Renal cortical epithelial cell (primary cell): ENCODE data around the gene RPS3A. TPM values are rescaled to one million over a fixed set of nuclear protein-coding genes. Genes with fewer than 3 reads are reported as not detected.
"Not testable (repeated sequence)": the region's sequence is repeated elsewhere in the genome, so short reads cannot be mapped to it uniquely, and the experiment has no call there.

Experiments
- DNase-seq: peaks from one replicate; pipeline ENCODE4 v3.0.0-alpha.2; 2011; ENCODE audit warnings: low read depth
- total RNA-seq: library from RNA; depleted of rRNA; stranded (reverse); fragments of >200 nt; gene quantifications from 2 replicates; pipeline ENCODE4 v1.2.3, GENCODE V29; 2014

RPS3A gene
- total RNA-seq: 2,300 and 2,775 TPM in 2 replicates

- peak; percentile 92 for DNase-seq
Measured at GRCh38 chr4:151099229-151099975, at the start of gene RPS3A. RPS3A (plus strand) TSS chr4:151099628; CDS start chr4:151099653, 25 bp downstream.

GRCh38 chr4:151052785-151053184, 46.6 kb upstream of the RPS3A start:
- peak; percentile 30 for DNase-seq

GRCh38 chr4:151055539-151055938, 43.9 kb upstream of the RPS3A start:
- no peak for DNase-seq

DNA sequence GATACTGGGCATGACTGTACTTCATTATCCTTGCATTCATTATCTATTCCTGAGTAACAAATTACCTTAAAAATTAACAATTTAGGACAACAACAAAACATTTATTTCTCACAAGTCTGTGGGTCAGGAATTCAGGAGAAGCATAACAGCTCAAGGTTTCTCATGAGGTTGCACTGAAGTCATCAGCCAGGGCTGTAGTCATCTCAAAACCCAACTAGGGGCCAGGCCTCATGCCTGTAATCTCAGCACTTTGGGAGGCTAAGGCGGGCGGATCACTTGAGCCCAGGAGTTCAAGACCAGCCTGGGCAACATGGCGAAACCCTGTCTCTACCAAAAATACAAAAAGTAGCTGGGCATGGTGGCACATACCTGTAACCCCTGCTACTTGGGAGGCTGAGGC, 36.3 kb upstream of the RPS3A start:
- DNase-seq: not testable (repeated sequence)

DNA sequence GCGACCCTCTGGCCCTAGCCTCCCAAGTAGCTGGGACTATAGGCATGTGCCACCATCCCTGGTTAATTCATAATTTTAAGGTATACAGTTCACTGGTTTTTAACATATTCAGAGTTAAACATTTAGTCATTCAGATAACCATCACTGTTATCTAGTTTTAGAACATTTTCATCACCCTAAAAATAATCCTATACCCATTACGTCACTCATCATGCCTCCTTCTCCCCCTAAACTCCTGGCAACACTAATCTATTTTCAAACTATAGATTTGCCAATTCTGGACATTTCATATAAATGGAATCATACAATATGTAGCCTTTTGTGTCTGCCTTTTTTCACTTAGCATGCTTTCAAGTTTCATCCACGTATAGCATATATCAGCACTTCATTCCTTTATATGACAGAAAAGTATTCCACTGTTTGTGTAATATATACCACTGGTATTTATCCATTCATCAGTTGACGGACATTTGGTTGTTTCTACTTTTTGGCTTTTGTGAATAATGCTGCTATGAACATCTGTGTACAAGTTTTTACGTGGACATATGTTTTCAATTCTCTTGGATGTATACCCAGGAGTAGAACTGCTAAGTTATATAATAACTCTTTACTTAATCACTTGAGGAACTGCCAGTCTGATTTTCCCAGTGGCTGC, 32.0 kb upstream of the RPS3A start:
- DNase-seq: no peak

DNA sequence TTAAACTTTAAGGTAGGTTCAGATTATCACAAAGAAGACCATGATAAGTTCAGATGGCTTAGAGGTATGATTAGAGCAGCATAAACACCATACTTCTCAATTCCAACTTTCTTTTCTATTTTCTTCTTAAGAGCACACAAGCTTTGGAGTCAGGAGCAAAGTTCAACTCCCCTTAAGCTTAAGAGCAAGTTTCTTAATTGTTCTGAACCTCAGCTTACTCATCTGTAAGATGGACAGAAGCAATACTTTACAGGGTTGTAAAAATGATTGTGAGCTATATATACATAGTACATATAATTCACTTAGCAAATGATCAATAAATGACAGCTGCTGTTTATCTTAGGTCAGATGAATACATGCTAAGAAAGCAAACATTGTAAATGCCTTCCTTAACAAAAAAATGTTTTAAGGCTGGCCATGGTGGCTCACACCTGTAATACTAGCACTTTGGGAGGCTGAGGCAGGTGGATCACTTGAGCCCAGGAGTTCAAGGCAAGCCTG, 25.0 kb upstream of the RPS3A start:
- no peak for DNase-seq

GRCh38 chr4:151077978-151078377, 21.4 kb upstream of the RPS3A start:
- DNase-seq: not testable (repeated sequence)

DNA sequence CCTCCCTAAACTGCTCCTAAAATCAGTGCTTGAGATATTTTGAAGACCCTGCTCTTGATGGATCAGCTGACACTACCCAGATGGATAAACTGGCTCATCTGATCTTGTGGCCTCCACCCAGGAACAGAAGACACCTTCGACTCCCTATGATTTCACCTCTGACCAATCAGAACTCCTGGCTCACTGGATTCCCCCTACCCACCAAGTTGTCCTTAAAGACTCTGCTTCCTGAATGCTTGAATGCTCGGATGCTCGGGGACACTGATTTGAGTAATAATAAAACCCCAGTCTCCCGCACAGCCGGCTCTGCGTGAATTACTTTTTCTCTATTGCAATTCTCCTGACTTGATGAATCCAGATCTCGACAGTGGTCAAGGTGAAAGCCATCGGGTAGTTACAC, 12.0 kb upstream of the RPS3A start:
- no peak for DNase-seq

DNA sequence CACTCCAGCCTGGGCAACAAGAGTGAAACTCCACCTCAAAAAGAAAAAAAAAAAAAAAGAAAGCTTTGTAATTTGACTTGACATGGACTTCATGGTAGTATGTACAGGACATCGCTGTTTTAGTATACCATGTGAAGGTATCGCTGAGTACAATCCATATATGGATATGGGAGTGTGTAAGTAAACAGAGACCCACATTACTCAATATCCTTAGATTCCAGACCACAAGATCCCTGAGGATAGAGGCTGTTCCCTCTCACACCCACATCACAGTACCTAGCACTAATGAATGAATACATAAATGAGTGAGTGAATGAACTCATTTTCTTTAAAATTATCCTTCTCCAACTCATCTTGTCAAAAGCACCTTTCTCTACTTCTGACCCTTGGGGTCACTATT, 8.4 kb upstream of the RPS3A start:
- no peak for DNase-seq

- no peak for DNase-seq
Measured at GRCh38 chr4:151092488-151092887, 6.9 kb upstream of the RPS3A start.

DNA sequence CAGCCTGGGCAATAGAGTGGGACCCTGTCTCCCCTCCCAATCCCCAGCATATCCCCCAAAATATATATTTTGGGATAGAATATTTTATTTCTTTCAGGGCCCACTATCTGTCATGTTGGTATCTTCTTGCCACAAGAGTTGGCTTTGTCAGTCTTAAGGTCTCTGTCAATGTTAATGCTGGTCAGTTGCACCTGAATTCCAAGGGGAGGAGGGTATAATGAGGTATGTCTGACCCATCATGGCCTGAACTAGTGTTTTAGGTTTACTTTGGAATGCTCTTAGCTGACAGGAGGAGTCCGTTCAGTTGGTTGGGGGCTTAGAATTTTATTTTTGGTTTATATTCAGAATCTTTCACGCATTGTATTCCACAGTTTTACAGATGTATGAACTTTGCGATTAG, 6.2 kb upstream of the RPS3A start:
- DNase-seq: no peak

- DNase-seq: no peak
Measured at GRCh38 chr4:151094290-151094751, 5.1 kb upstream of the RPS3A start.

GRCh38 chr4:151095142-151095541, 4.3 kb upstream of the RPS3A start:
- DNase-seq: no peak

DNA sequence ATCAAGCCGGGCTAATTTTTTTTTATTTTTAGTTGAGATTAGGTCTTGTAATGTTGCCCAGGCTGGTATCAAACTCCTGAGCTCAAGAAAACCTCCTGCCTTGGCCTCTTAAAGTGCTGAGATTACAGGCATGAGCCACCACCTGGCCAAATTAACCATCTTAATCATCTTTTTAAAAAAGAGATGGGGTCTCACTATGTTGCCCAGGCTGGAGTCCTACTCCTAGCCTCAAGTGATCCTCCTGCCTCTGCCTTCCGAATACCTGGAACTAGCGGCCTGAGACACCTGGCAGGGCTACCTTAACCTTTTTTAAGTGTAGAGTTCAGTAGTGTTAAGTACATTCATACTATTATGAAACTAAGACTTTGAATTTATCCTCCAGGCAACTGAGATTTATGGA, 1.7 kb upstream of the RPS3A start:
- no peak for DNase-seq

DNA sequence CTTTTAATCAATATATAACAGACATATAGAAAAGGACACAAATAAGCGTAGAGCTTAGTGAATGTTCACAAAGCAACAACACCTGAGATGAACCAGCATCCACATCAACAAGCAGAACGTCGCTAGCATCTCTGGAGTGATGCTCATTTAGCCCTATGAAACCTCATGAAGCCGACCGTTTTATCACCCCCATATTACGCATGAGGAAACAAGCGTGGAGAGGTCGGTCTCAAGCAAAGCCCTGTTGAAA, 524 bp upstream of the RPS3A start:
- no peak for DNase-seq

DNA sequence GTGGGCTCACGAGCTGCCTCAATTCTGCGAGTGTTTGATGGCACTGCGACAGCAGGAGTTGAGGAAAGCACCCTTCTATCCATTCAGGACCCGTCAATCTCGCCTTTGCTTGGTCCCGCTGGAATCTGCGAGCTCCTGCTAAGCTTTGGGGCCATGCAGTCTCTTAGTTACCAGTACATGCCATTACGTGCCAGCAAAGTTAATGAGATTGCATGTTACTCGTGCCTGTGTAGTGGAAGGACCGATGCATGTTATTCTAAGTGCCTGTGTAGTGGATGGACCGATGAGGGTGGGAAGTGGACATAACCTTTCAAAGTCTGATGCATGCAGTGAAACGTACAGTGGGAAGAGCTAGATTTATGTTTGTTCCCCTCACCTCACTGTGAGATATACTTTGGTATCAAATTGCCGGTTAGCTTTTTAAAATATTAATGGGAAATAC, 569 bp downstream of the RPS3A start:
- peak; percentile 46 for DNase-seq

DNA sequence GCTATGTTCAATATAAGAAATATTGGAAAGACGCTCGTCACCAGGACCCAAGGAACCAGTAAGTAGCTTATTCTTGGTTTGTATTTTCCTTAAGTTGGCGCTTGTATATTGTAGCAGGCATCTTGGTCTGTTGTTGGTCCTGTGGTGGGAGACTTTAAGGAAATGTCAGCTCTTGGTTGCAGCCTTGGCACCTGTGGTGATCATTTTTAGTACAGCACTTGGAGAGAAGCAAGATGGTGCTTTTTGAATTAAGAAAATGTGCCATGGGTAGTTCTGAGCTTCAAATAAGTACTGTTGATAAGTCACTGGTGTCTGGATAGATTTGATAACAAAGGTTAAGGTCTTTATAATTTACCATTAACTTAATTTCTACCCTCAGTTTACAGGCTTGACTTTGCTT, 1.1 kb downstream of the RPS3A start:
- no peak for DNase-seq

DNA sequence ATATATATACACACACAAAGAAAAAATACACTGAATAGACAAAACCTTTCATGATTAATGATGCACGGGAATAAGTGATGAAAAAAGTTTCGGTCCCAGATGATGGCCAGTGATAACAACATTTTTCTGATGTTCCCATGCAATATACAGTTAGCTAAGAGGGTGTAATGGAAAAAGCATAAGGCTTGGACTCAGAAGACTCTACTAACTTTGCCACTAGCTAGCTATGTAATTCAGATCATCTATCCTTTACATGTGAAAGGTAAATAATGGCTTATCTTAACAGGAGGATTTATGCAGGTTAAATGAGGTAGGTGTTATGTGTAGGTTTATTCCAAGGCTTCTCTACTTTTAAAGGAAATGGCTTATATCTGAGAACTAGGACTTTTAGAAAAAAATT, 4.3 kb downstream of the RPS3A start:
- DNase-seq: no peak

DNA sequence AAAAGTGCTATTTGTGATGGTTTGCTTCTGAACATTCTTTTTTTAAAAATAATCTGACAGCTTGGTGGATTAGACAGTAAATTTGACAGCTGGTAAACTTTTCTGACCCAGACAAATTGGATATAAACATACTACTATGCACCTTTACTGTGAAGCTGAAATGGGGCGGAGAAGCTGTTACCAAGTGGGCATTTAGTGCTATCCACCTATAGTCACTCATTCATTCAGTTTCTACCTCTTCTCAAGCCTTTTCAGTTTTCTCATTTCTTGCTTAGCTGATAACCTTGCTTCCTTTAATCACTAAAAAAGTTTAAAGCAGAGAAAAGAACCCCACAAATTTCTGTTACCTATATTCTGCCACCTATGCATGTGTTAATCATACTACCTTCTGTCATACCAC, 5.2 kb downstream of the RPS3A start:
- DNase-seq: no peak

GRCh38 chr4:151105454-151106032, 6.1 kb downstream of the RPS3A start:
- DNase-seq: no peak

DNA sequence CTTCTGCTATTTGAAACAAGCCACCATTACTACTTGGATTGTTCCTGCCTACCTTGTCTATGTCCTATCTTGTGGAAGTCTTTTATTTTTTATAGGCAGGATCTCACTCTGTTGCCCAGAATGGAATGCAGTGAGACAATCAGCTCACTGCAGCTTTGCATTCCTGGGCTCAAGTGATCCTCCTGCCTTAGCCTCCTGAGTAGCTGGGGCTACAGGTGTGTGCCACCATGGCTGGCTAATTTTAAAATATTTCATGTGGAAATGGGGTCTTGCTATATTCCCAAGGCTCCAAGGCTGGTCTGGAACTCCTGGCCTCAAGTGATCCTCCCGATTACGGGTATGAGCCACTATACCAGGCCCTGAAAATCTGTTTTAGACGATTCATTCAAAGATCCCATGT, 7.6 kb downstream of the RPS3A start:
- no peak for DNase-seq

GRCh38 chr4:151110236-151110635, 10.8 kb downstream of the RPS3A start:
- DNase-seq: no peak

GRCh38 chr4:151114338-151114737, 14.9 kb downstream of the RPS3A start:
- DNase-seq: no peak
